ENCODE measurements around the gene PDCD1.
A peak's percentile ranks its signal among the peaks of the same experiment; 100 is the strongest.

PDCD1 gene

GRCh38 chr2:241895427-241895711 lies 36.7 kb upstream of the PDCD1 start:
- Histone ChIP-seq H3K14ac (ENCODE audit: low read length) (no peak overlapping the region), H2BK12ac (ENCODE audit: low read length) (no peak overlapping the region), H3K27ac (ENCODE audit: low read depth, low read length) (no peak overlapping the region), H3K23ac (ENCODE audit: low read length) (no peak overlapping the region), H3K4ac (ENCODE audit: low read depth, low read length) (no peak overlapping the region), H3K9ac (ENCODE audit: low read length) (no peak overlapping the region), H2AK5ac (ENCODE audit: low read length) (no peak overlapping the region), H2BK120ac (ENCODE audit: insufficient read depth, low read length, poor library complexity) (no peak overlapping the region), H4K8ac (ENCODE audit: low read depth, low read length) (no peak overlapping the region), H3K4me1 (ENCODE audit: control insufficient read depth in 1 of 2, insufficient read depth in 2 of 2, low read length in 2 of 2) (no peaks in the 10 kb centered on the region), H3K79me1 (ENCODE audit: low read length) (no peaks in the 10 kb centered on the region), H4K91ac (ENCODE audit: low read depth, low read length) (no peak overlapping the region), H3K36me3 (ENCODE audit: control insufficient read depth in 1 of 2, insufficient read depth in 2 of 2, low read length in 2 of 2) (no peaks in the 10 kb centered on the region), H2AFZ (ENCODE audit: insufficient read depth, low read length, poor library complexity) (no peak overlapping the region), H3K27me3 (ENCODE audit: insufficient read depth, low read length) (no peaks in the 10 kb centered on the region), H3K18ac (ENCODE audit: low read length) (no peak overlapping the region), H3K79me2 (ENCODE audit: control insufficient read depth, insufficient read depth, low read length, poor library complexity) (no peaks in the 10 kb centered on the region), H3K4me2 (ENCODE audit: low read length) (no peak overlapping the region), H2BK5ac (ENCODE audit: low read depth, low read length, poor library complexity) (no peak overlapping the region), H4K12ac (ENCODE audit: low read depth, low read length) (no peak overlapping the region), H3K4me3 (ENCODE audit: low read depth, low read length) (no peak overlapping the region), H3K9me3 (ENCODE audit: insufficient read depth, low read depth, low read length) (no peaks in the 10 kb centered on the region)
- WGBS (ENCODE audit: extremely low coverage, insufficient coverage, insufficient read length) = no CpG with 5 or more reads among the region's 11 CpGs
- no peak for DNase-seq

GRCh38 chr2:241894681-241895426 lies 36.2 kb upstream of the PDCD1 start:
- Histone ChIP-seq H3K9ac (ENCODE audit: low read length) (no peak overlapping the region), H4K91ac (ENCODE audit: low read depth, low read length) (no peak overlapping the region), H4K8ac (ENCODE audit: low read depth, low read length) (no peak overlapping the region), H3K4me2 (ENCODE audit: low read length) (no peak overlapping the region), H2BK120ac (ENCODE audit: insufficient read depth, low read length, poor library complexity) (no peak overlapping the region), H3K27me3 (ENCODE audit: insufficient read depth, low read length) (no peaks in the 10 kb centered on the region), H2AFZ (ENCODE audit: insufficient read depth, low read length, poor library complexity) (no peak overlapping the region), H2AK5ac (ENCODE audit: low read length) (no peak overlapping the region), H3K4ac (ENCODE audit: low read depth, low read length) (no peak overlapping the region), H2BK5ac (ENCODE audit: low read depth, low read length, poor library complexity) (no peak overlapping the region), H3K9me3 (ENCODE audit: insufficient read depth, low read depth, low read length) (no peaks in the 10 kb centered on the region), H3K36me3 (ENCODE audit: control insufficient read depth in 1 of 2, insufficient read depth in 2 of 2, low read length in 2 of 2) (no peaks in the 10 kb centered on the region), H3K23ac (ENCODE audit: low read length) (no peak overlapping the region), H3K18ac (ENCODE audit: low read length) (no peak overlapping the region), H3K27ac (ENCODE audit: low read depth, low read length) (no peak overlapping the region), H3K79me1 (ENCODE audit: low read length) (no peaks in the 10 kb centered on the region), H3K4me1 (ENCODE audit: control insufficient read depth in 1 of 2, insufficient read depth in 2 of 2, low read length in 2 of 2) (no peaks in the 10 kb centered on the region), H3K14ac (ENCODE audit: low read length) (no peak overlapping the region), H3K4me3 (ENCODE audit: low read depth, low read length) (no peak overlapping the region), H3K79me2 (ENCODE audit: control insufficient read depth, insufficient read depth, low read length, poor library complexity) (no peaks in the 10 kb centered on the region), H2BK12ac (ENCODE audit: low read length) (no peak overlapping the region), H4K12ac (ENCODE audit: low read depth, low read length) (no peak overlapping the region)
- DNase-seq = no peak
- no CpG with 5 or more reads among the region's 28 CpGs for WGBS (ENCODE audit: extremely low coverage, insufficient coverage, insufficient read length)

- Histone ChIP-seq H3K23ac (ENCODE audit: low read length) (no peak overlapping the region), H4K91ac (ENCODE audit: low read depth, low read length) (no peak overlapping the region), H3K4ac (ENCODE audit: low read depth, low read length) (no peak overlapping the region), H2BK120ac (ENCODE audit: insufficient read depth, low read length, poor library complexity) (no peak overlapping the region), H3K79me1 (ENCODE audit: low read length) (no peaks in the 10 kb centered on the region), H4K12ac (ENCODE audit: low read depth, low read length) (no peak overlapping the region), H2AFZ (ENCODE audit: insufficient read depth, low read length, poor library complexity) (no peak overlapping the region), H3K9ac (ENCODE audit: low read length) (no peak overlapping the region), H3K9me3 (ENCODE audit: insufficient read depth, low read depth, low read length) (no peaks in the 10 kb centered on the region), H3K79me2 (ENCODE audit: control insufficient read depth, insufficient read depth, low read length, poor library complexity) (no peaks in the 10 kb centered on the region), H2BK5ac (ENCODE audit: low read depth, low read length, poor library complexity) (no peak overlapping the region), H4K8ac (ENCODE audit: low read depth, low read length) (no peak overlapping the region), H3K4me2 (ENCODE audit: low read length) (no peak overlapping the region), H3K18ac (ENCODE audit: low read length) (no peak overlapping the region), H2BK12ac (ENCODE audit: low read length) (no peak overlapping the region), H3K14ac (ENCODE audit: low read length) (no peak overlapping the region), H3K4me3 (ENCODE audit: low read depth, low read length) (no peak overlapping the region), H3K27me3 (ENCODE audit: insufficient read depth, low read length) (no peaks in the 10 kb centered on the region), H3K36me3 (ENCODE audit: control insufficient read depth in 1 of 2, insufficient read depth in 2 of 2, low read length in 2 of 2) (no peaks in the 10 kb centered on the region), H2AK5ac (ENCODE audit: low read length) (no peak overlapping the region), H3K27ac (ENCODE audit: low read depth, low read length) (no peak overlapping the region), H3K4me1 (ENCODE audit: control insufficient read depth in 1 of 2, insufficient read depth in 2 of 2, low read length in 2 of 2) (no peaks in the 10 kb centered on the region)
- no CpG with 5 or more reads among the region's 23 CpGs for WGBS (ENCODE audit: extremely low coverage, insufficient coverage, insufficient read length)
- peak; percentile 88 to 89 for DNase-seq
Observed at GRCh38 chr2:241894056-241894641, 35.5 kb upstream of the PDCD1 start.

GRCh38 chr2:241893265-241893664 lies 34.6 kb upstream of the PDCD1 start:
- H3K4ac ChIP-seq (ENCODE audit: low read depth, low read length) = no peak overlapping the region
- H2BK120ac ChIP-seq (ENCODE audit: insufficient read depth, low read length, poor library complexity) = no peak overlapping the region
- no peak overlapping the region for H3K27ac ChIP-seq (ENCODE audit: low read depth, low read length)
- H3K4me2 ChIP-seq (ENCODE audit: low read length) = no peak overlapping the region
- H3K79me2 ChIP-seq (ENCODE audit: control insufficient read depth, insufficient read depth, low read length, poor library complexity) = no peaks in the 10 kb centered on the region
- no peak overlapping the region for H2BK5ac ChIP-seq (ENCODE audit: low read depth, low read length, poor library complexity)
- no peak overlapping the region for H4K12ac ChIP-seq (ENCODE audit: low read depth, low read length)
- no peaks in the 10 kb centered on the region for H3K4me1 ChIP-seq (ENCODE audit: control insufficient read depth in 1 of 2, insufficient read depth in 2 of 2, low read length in 2 of 2)
- no peak overlapping the region for H3K14ac ChIP-seq (ENCODE audit: low read length)
- no peak overlapping the region for H3K9ac ChIP-seq (ENCODE audit: low read length)
- no peak overlapping the region for H2BK12ac ChIP-seq (ENCODE audit: low read length)
- H3K4me3 ChIP-seq (ENCODE audit: low read depth, low read length) = no peak overlapping the region
- H3K36me3 ChIP-seq (ENCODE audit: control insufficient read depth in 1 of 2, insufficient read depth in 2 of 2, low read length in 2 of 2) = no peaks in the 10 kb centered on the region
- no peaks in the 10 kb centered on the region for H3K79me1 ChIP-seq (ENCODE audit: low read length)
- no peak overlapping the region for H2AFZ ChIP-seq (ENCODE audit: insufficient read depth, low read length, poor library complexity)
- peaks cover 3% of the 10 kb centered on the region for H3K9me3 ChIP-seq (ENCODE audit: insufficient read depth, low read depth, low read length)
- no peak overlapping the region for H4K8ac ChIP-seq (ENCODE audit: low read depth, low read length)
- no peaks in the 10 kb centered on the region for H3K27me3 ChIP-seq (ENCODE audit: insufficient read depth, low read length)
- DNase-seq = no peak
- no peak overlapping the region for H4K91ac ChIP-seq (ENCODE audit: low read depth, low read length)
- H2AK5ac ChIP-seq (ENCODE audit: low read length) = no peak overlapping the region
- H3K23ac ChIP-seq (ENCODE audit: low read length) = no peak overlapping the region
- H3K18ac ChIP-seq (ENCODE audit: low read length) = no peak overlapping the region
- WGBS (ENCODE audit: extremely low coverage, insufficient coverage, insufficient read length) = no CpG with 5 or more reads among the region's 16 CpGs

All from trophoblast cell (in vitro differentiated cells and primary cell).